Stimulated activated CD4-positive, alpha-beta T cell treated with anti-CD3 and anti-CD28 coated beads, Interleukin-4, amount 100 ng/mL, for 24 hours (primary cell): ENCODE results near the gene EYA2.

Experiments
- DNase-seq: peaks from one replicate; pipeline ENCODE4 v3.0.0-alpha.2; 2020

The EYA2 gene

DNA sequence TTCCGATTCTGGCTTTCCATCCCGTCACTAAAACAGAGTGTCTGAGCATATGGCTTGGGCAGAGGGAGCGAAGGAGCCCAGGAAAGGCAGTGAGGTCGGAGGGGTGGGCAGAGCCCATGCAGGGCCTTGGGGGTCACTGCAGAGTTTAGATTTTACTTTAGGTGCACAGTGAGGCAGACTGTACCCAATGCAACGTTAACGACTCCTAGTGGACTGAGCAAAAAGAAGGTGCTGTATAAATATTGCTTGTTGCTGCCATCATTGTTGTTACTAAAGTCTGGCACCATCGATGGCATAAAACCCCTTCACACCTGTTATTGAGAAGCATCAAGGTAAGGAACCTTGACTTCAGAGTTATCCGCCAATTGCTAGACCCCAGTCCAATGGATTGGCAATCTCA is 119.0 kb downstream of the EYA2 start:
- no peak for DNase-seq

DNA sequence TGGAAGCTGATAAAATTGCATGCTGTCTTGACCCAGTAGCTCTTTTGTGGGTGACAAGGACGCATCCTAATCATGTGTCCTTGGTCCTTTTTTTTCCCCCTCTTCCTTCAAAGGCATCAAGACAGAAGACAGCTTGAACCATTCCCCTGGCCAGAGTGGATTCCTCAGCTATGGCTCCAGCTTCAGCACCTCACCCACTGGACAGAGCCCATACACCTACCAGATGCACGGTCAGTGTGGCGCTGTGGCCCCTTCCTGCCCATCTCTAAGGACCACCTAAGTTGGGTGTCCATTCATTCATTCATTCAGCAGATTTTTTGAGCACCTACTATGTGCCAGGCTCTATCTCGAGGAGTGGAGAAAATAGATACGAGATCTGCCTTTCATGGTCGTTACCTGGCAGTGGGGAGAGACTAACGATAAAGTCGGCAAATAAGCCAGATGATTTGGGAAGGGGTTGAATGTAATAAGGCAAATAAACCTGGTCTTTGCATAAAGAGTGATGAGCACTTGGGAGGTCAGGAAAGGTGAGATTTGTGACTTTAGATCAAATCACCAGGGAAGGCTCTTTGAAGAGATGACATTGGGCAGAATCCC is 121.5 kb downstream of the EYA2 start:
- DNase-seq, result no peak

DNA sequence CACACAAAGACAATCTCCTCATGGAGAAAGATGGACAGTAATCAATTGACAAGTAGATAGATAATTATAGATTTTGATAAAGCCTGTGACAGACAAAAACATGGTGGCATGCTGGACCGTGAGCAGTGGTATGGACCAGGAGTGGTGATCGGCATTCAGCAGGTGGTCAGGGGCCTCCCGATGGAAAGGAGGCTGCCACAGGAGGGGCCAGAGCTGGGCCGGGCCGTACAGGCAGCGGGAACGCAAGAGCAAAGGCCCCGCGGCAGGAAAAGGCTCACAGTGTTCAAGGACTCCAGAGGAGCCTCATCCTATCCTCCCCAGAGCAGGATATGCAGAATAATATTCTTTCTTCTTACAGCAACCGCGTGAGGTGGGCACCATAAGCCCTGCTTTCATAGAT is 123.7 kb downstream of the EYA2 start:
- DNase-seq, result no peak

DNA sequence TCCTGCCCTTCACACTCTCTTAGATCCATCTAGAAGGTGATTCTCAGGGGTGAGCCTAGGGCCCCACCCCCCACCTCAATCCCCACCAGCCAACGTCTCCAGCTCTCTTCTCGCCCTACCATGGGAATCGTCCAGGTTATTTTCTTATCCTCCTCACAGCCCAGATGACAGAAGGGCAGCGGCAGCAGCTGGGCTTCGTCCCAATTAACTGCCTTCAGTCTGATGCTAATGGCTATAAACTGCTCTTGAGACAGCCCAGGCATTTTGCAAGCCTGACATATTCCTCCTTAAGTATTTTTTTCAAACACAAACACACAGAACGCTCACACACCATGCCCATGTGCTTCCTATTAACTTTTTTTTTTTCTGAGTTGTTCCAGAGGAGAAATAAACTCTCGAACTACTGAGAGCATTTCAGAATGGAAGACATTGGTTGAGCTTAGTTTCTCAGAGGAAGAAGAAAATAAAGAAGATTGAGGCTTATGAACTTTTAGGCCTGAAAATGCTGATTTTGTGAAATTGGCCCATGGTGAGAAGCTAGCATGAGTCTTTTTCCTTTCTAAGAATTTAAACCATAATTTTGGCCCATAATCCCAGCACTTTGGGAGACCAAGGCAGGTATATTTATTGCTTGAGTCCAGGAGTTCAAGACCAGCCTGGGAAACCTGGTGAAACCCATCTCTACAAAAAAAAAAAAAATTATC is 124.6 kb downstream of the EYA2 start:
- DNase-seq, result no peak

DNA sequence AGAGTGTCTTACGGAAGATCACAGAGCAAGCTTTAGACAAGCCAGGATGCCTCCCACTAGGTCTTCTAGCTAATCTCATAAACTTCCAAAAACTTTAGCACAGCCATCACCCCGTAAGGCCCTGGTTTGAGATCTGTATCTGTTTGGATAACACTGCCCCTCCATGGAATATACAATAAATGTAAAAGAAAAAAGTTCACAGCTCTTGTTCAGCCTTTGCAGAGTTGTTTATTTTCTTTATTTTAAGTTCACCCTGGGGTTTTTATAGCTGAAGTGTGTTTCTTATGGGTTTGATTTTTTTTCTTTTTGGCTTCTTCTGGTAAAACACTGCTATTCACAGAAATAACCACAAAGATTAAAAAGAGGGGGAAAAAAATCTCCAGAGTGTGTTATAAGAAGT is 125.6 kb downstream of the EYA2 start:
- no peak for DNase-seq

DNA sequence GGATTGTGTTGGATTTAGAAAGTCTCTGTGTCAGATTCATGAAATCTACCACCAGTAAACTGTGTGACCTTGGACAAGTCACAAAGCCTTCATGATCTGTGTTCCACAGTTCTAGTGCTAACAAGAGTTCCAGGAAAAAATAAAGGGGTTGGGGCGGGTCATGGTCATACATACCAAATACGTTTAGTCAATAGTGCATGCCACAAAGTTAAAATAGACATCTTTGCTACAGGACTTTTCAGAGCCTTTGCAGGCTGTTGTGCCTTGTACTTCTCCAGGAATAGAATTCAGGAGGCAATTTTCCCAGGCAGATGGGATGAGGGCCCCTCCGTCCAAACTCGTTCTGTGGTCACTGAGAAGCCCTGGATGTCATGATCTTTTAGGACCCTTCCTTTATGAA is 127.2 kb downstream of the EYA2 start:
- no peak for DNase-seq

DNA sequence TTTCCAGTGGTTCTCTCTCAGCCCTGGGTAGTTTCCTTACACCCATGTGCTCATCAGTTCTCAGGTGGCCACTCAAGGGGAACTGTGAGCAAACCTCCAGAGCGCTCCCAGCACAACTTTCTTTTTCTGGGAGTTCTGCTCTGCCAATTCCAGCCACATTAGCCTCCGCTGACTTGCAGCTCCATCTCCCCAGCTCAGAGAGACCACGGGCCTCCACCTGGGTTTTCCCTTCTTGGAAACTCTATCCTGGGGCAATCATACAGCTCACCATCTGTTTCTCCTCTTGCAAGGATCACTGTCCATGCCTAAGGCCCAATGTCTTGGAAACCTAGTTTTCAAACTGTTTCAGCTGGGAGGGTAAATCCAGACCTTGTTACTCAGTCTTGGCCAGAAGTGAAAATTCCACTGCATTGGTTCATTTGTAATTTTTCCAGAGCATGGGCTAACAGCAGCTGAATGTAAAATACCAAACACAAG is 129.9 kb downstream of the EYA2 start:
- DNase-seq, result no peak

DNA sequence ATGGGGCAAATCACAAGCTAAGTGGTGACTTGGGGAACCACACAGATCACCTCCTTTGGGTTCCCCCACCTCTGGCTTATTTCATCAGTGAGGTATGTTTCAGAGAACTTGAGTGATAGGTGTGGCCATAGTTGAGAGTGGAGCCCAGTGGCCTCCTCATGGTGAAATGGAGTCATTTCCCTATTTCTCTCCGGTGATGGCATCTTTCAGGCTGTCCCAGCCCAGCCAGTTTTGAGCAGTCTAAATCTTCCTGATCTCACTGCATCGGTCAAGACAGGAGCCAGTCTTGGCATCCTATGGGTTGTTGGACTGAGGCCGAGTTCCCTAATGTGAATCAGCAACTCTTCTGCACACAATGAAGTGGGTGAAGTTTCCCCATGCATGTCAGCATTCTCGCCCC is 132.4 kb downstream of the EYA2 start:
- no peak for DNase-seq

DNA sequence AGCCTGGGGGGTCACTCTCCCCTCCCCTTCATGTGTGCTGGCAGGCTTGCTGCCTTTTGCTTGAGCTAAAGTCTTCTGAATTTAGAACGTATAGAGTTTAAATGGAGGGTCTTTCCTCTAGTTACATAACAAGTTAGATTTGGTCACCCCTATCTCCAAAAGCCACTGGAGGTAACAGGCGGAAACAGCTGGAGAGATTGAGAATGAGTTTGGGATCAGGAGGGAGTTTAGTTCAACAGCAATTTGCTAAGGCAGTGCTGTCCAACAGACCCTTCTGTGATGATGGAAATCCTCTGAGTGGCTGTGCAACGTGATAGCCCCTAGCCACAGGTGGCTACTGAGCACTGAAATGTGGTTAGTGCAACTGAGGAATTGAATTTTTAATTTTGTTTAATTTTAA is 132.8 kb downstream of the EYA2 start:
- no peak for DNase-seq

DNA sequence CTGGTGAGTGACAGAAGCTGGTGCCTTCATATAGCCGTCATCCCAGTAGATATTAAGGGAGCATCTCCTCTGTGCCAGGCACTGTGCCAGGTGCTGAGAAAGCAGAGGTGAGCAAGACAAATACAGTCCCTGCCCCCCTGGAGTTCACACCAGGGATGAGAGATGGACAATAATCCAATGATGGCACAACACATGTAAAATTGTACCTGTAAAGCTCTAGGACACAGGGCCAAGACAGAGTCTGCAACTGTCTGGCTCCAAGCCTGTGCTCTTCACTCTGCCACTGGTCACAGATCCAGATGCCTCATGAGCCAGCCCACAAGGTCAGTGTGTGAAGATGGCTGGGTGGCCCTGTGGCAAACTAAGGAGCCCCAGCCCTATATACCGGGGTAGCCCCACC is 133.8 kb downstream of the EYA2 start:
- DNase-seq, result no peak

DNA sequence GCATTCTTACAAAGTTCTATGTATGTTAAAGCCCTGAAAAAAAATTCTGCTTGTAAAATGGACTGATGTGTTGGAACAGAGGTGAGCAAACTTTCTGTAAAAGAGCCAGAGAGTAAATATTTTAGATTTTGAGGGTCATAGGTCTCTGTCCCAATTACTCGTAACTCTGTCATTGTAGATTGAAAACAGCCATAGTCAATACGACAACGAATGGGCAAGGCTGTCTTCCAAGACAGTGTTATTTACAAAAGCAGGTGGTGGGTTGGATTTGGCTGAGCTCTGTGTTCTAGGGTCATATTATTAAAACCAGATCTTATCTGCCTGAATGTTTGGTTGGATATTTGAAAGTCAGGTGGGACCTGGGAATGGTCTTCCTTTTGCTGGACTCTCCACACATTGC is 135.2 kb downstream of the EYA2 start:
- no peak for DNase-seq

DNA sequence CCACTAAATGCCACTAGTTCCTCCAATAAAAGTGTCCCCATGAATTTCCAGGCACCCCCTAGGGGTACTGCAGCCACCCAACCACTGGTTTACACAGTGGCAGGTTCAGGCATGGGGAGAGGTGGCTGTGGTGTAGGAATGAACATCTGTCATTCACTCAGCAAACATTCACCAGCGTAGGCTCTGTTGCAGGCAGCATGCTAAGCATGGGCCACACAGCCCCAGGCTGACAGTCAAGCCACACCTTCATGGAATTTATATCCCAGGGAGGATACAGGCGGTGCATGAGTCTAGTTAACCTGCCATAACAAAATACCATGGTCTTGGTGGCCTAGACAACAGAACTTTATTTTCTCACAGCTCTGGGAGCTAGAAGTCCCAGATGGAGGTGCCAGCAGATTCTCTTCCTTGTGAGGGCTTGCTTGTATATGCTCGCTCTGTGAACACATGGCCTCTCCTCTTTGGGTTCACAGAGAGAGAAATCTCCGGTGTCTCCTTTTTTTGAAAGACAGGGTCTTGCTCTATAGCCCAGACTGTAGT is 135.7 kb downstream of the EYA2 start:
- DNase-seq, result no peak

DNA sequence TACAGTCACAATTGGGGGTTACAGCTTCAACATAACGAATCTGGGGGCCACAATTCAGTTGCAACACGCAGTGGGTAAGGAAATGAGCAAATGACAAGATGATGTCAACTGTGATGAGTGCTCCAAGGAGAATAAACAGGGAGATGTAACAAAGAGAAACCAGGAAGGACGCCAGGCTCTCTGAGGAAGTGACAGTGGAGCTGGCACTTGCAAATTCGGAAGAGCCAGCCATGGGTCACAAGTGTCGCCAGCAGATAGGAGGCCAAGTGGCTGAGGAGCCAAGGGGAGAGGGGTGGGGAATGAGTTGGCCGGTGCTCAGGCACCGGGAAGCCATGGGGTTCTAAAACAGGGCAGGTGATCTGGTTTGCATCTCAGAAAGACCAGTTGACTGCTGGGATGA is 136.4 kb downstream of the EYA2 start:
- DNase-seq, result no peak

DNA sequence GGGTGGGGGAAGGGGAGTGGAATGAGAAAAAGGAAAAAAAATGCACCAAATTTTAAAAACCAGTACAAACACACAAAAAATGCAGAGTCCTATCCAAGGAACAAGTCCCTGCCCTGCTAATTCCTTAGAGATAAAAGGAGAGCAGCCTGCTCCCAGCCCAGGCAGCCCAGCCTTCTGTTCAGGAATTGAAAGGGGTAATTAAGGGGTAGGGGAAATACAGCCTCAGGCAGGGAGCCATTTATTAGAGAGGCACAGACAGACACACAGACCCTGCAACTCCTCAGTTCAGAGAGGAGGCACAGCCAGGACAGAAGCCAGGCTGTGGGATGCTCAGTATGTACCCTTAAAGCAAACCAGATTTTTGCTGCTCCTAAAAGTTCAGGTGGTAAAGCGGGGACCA is 137.2 kb downstream of the EYA2 start:
- no peak for DNase-seq

DNA sequence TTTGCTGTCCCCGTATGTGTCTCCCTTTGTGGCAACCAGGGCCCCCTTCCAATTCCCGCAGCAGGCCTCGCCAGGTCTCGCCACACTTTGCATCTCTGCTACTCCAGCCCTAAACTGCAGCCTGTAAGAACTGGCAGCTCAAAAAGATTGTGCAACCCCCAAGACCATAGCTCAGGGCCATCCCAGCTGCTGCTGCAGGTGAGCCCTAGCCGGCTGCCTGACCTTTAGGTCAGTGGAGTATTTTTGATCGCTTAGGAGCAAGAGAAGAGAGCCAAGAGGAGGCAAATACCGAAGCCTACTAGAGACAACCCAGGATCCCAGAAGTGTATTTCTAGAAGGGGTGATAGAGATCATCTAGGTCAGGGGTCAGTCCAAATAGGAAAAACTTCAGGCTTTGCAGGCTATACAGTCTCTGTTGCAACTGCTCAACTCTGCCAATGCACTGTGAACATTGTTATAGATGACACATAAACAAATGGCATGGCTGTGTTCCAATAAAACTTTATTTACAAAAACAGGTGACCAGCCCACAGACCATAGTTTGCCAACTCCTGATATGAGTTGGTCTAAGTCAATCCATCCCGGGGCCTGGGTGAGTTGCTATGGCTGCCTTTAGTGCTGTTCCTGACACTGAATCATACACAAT is 138.4 kb downstream of the EYA2 start:
- no peak for DNase-seq

DNA sequence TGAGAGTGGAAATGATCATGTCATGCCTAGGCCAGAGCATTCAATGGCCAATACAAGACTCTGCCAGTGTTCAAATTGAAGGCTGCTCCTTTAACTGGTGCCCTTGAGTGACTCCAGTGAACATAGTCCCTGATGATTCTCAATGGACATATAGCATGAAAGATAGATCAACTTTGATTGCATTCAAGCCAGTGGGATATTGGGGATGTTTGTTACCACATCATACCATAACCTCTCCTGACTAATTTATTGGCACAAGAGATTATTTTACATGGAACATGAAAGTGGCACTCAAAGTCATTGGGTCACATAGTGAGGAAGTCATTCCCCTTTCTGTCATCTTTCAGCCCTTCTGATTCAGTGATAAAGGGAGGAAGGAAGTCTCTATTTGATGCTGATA is 139.0 kb downstream of the EYA2 start:
- DNase-seq, result no peak

DNA sequence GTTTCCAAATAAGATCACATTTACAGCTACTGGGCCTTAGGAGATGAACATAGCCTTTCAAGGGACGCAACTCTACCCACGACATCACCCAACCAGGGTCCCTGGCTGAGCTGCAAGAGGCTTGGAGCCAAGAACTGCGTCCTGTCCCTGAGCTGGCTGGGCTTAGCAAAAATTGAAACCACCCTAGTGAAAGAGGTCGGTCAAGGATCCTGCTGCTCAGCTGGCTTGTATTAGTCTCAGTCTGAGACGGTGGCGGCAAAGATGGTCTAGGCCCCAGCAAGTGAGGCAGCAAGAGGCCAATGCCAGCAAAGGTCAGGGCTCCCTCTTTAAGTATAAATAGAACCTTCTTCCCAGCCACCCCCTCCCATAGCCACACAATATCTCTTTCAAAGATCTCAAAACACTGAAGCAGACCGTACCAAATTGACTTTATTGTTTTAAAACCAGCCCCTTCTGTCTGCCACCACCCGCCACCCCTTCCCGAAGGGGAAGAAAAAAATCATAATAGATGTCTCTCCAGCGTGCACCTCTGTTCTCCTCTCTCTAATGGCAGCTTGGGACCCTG is 140.5 kb downstream of the EYA2 start:
- DNase-seq, result no peak

DNA sequence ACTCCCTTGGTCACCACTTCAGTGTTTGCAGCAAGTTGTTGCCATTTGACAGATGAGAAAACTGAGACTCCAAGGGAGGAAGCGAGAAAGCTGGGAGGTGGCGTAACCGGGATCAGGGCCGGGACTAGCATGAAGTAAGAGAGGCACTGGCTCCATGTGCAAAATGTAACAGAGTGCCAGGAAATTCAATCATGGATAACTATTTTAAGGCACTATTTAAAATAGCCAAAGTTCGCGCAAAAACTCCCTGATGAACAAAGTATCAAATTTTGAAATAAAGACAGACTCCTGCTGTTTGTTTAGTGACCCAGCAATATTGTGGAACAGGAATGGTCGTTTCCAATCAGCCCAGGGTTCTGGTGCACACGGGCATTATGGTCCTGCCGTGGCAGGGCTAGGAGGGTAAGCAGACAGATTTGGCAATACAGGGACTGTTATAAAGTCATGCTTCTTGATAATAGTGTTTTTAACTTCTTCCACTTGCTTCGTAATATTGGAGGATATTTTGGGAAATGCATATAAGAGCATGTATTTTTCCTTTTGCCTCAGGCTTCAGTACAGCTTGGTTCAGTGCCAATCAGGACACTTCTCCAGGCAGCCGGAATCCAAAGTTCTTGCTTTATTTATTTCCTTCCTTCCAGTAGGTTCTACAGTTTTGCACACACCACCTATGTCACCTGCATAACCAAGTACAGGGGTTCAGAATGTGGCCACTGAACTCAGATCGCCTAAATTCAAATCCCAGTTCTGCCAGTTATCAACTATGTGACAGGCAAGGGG is 141.6 kb downstream of the EYA2 start:
- no peak for DNase-seq

DNA sequence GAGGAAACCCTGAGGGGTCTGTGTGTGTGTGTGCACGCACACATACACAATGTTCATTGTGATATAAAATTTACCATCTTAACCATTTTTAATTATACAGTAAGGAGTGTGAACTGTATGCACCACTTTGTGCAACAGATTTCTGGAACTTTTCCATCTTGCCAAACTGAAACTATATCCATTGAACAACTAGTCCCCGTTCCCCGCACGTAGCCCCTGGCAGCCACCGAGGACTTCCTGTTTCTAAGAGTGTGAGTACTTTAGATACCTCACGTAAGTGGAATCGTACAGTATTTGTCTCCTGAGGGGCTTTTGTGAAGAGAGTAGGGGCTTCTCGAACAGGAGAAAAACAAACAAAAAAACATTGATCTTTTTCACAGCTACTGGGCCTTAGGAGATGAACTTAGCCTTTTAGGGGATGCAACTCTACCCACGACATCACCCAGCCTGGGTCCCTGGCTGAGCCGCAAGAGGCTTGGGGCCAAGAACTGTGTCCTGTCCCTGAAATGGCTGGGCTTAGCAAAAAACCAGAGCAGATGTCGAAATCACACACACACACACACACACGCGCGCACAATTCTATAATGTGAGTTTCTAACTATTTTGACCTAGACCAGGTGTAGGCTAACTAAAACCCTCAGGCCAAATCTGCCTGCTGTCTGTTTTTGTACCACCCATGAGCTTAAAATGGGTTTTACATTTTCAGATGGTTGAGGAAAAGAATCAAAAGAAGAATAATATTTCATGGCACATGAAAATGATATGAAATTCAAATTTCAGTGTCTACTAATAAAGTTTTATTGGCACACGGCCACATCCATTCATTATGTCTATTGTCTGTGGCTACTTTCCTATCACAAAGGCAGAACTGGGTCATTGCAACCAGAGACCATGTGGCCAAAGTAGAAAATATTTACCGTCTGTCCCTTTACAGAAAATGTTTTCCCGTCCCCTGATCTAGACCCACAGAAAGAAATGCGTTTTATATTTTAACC is 144.2 kb downstream of the EYA2 start:
- DNase-seq, result no peak

DNA sequence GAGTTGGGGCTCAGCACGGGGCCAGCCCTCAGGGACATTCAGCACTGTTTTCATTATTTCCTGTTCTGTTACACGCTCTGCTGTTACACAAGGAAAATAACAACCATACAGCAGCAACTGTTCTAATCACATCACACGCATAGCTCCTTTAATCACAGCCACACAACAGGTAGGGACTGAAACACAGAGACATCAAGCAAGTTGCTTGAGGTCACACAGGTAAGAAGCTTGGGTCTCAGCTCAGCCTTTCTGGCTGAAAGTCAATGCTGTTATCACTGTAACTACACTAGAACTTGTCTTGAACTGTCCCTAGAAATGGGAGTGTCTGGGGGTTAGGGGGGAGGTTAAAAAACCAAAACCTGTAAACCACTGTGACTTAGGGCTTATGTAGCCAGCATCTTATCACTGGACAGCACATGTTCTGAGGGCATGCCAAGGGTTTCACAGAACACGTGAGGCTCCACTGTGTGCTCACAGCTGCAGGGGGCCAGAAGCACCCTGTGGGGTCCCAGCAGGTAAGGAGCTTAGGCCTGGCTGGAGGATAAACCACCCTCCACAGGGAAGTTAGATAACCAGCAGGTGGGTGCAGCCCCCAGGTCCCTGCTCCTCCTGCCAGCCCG is 146.0 kb downstream of the EYA2 start:
- no peak for DNase-seq

DNA sequence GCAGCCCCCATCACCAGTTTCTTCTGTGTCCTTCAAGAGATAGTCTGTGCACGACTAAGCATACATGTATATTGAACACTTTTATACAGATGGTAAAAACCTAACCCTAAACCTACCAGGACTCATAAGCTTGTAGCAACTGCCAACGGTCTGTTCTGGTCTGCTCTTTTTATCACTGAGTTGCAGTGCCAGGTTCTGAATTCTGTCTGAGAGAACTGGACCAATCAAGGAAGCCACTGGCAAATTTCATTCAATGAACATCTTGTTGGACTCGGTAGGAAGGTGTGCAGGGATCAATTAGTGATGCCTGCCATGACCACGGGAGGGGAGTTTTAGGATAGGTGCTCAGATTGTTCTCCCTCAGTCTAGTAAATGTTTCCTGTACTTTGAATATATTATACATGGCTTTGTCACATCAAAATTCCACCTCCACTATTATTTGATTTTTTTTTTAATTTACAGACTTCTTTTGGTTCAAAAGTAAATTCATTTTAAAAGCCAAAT is 146.8 kb downstream of the EYA2 start:
- no peak for DNase-seq
